ENCODE measurements around the gene DCTN2.

DCTN2 gene

GRCh38 chr12:57485695-57486094 is 61.3 kb downstream of the DCTN2 start:
- no peak for DNase-seq

DNA sequence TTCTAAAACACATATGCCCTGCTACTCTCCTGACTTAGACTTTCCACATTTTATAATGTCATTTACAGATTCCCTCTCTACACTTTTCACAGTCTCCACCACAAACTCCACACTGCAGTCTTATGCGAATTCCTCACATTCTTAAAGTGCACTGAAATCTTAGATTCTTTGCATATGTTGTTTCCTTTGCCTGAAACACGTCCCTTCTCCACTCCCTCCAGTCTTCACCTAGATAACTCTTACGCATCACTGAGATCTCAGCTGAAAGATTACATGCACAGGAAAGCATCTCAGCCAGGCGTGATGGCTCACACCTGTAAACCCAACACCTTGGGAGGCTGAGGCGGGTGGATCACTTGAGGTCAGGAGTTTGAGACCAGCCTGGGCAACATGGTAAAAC is 63.5 kb downstream of the DCTN2 start:
- no peak for DNase-seq

DNA sequence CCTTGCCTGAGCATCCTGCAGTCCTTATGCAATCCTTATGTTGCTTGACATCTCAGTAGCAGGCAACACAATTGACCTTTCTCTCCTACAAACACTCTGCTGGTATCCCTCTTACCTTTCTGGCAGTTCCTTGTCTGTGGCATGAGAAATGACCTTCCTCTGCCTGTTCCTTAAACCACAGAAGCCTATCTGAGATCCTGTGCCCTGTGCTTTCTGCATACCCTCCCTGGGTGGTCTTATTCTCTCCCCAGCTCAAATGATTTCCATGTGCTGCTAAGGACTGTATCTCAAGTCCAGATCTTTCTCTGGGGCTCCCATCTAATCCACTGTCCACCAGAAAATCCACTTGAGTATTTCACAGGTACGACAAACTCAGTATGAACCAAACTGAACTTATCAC is 65.3 kb downstream of the DCTN2 start:
- no peak for DNase-seq

All from CD4-positive, alpha-beta T cell treated with Interleukin-4 for 4 hours (primary cell).